SIG-M5 (cell line): ENCODE measurements around the gene TP53BP2.
"Not testable (repeated sequence)": the region's sequence is repeated elsewhere in the genome, so short reads cannot be mapped to it uniquely, and the experiment has no call there.

Experiments
- DNase-seq: peaks from one replicate; lab custom pipeline; 2025; lab: John Stamatoyannopoulos, UW

The TP53BP2 gene

GRCh38 chr1:223831755-223832636, 13.8 kb downstream of the TP53BP2 start:
- peak; percentile 89 for DNase-seq

GRCh38 chr1:223829678-223830077, 16.1 kb downstream of the TP53BP2 start:
- no peak for DNase-seq

DNA sequence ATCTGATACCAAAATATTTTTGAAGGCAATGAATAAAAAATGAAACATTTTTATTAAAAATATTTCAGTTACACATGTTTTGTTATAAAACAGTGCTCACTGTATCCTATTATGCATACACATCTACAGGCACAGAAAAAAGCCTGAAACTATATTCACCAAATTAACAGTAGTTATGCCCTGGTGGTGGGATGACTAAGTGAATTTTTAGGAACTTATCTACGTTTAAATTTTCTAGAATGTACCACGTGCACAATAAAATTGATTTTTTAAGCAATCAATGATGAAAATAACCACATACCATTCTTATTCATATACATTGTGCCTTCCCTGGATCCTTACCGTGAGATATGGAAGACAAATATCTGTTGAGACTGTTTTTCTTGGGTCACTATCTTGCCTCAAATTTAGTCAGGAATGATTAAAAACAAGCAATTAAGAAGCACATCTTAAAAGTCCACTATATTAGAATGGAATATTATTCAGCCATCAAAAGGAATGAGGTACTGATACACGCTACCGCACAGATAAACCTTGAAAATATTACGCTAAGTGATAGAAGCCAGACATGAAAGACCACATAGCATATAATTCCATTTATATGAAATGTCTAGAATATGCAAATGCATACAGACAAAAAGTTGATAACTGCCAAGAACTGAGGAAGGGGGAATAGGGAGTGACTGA, 17.4 kb downstream of the TP53BP2 start:
- DNase-seq = no peak

DNA sequence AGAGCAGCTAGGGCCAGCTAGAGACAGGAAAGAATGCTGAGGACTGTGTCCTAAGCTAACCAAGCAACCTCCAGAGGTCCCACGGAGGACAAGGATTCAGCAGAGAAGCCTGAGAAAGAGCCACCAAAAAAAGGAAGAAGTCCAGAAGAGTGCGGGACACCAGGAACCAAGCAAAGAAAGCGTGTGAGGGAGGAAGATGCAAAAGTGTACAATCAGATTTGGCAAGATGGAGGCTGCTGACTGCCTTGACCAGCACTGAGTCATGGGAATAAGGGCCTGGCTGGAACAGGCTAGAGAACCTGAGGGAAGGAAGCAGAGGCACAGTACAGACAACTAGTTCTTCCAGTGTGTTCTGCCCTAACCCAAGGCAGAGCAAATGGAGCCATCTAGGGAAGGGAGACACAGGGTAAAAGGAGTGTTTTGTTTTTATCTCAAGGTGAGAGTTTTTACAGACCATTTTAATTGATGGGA, 18.5 kb downstream of the TP53BP2 start:
- no peak for DNase-seq

GRCh38 chr1:223825767-223826748, 19.7 kb downstream of the TP53BP2 start:
- peak; percentile 91 for DNase-seq

GRCh38 chr1:223824712-223825111, 21.0 kb downstream of the TP53BP2 start:
- DNase-seq = no peak

- DNase-seq = no peak
Measured at GRCh38 chr1:223824287-223824686, 21.5 kb downstream of the TP53BP2 start.

- no peak for DNase-seq
Measured at GRCh38 chr1:223820971-223821370, 24.8 kb downstream of the TP53BP2 start.

- no peak for DNase-seq
Measured at GRCh38 chr1:223820515-223820858, 25.3 kb downstream of the TP53BP2 start.

DNA sequence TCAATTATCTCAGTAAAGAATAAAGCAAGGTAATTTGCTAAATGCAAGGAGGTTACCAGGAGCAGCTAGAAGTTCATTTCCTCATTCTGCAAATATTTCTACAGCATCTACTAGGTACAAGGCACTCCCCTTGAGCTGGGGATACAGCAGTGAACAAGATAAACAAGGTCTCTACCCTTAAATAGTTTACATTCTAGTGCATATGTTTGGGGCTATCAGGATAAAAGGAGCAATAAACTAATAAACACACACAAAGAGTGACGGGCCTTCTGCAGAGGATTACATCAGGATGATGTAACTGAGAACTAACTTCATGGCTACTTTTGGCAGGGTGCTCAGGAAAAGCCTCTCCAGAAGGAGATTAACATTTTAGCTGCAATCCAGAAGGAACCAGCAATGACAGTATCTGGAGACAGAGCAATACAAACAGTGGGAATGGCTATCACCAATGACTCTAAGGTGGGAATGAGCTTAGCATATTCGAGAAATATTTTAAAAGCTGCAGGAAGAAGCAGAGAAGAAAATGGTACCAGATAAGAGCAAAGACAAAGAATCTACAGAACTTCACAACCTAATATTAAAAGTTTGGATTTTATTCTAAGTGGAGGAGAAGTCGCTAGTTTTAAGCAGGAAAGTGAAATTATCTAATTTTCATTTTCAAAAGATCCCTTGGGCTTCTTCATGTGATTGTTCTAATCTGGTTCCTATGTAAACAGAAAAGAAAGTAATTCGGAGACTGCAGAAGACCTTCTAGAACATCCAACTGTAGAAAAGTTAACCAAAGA, 25.8 kb downstream of the TP53BP2 start:
- no peak for DNase-seq

DNA sequence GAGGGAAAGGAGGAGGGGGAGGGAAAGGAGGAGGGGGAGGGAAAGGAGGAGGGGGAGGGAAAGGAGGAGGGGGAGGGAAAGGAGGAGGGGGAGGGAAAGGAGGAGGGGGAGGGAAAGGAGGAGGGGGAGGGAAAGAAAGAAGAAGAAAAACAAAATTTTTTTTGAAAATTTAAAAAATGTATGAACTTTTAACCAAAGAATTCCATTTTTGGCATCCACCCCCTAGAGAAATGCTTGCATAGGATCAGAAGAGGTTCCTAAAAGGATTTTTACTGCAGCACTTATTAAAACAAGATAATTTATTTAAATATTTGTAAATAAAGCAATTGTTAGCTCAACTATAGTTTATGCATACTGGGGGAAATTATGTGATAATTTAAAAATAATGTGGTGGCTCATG, 28.5 kb downstream of the TP53BP2 start:
- DNase-seq = not testable (repeated sequence)

DNA sequence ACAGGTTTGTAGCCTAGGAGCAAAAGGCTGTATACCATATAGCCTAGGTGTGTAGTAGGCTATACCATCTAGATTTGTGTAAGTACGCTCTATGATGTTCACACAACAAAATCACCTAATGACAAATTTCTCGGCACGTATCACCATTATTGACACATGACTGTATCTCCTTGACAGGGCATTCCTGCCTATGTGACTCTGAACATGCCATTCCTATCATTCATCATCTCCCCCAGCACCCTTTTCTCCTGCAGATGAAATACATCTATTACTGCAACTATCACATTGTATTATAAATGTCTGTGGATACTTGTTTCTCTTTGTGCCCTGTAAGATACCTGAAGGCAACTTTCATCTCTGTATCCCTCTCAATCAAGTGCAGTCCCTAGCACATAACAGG, 29.9 kb downstream of the TP53BP2 start:
- no peak for DNase-seq

DNA sequence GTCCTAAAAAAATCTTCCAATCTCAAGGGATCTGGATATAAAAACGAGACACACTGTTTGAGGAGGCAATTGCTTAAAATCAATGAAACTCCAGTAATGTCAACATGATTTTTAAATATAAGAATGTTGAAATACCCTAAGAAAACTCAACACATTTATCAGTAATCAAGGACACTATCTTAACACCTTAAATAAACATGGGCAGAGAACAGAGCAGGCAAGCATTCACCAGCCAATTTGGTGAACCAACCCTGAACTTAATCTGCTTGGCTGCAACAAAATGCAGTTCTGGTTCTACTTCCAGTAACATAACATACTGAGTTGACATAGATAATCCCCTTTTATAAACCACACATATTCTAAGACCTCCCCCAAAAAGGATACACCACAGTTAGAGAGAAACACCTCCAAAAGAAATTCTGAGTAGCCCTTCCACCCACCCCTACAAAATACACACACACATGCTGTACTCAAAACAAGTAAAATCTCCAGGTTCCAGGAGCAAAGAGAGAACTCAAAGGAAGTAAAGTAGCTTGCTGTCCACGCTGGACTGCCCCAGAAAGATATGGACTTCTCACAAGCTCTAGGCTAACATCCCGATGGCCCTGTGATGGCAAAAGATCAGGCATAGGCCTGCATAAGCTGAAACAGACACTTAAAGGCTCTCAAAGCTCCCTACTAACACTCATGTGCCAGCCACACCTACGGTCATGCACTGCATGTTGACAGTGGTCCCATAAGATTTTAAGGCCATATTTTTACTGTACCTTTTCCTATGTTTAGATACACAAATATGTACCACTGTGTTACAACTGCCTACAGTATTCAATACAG, 30.5 kb downstream of the TP53BP2 start:
- no peak for DNase-seq

DNA sequence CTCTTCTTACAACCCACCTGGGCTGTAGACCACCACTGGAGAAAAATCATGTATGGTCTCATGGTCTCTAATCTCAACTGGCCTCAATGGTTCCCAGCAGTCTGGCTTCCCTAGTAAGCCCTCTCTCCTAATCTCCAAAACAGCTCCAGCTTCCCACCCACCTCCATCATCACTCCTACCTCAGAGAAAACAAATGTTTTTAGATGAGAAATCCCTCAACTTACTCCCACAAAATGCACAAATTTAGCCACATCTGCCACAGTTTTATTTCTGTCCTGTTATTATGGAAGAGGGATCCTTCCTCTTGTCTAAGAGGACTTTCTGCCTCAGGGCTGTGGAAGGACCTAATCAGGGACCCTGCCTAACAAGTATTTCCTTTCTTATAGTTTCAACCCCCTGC, 32.1 kb downstream of the TP53BP2 start:
- DNase-seq = no peak

- DNase-seq = no peak
Measured at GRCh38 chr1:223811634-223812101, 34.1 kb downstream of the TP53BP2 start.

- DNase-seq = no peak
Measured at GRCh38 chr1:223810586-223810985, 35.2 kb downstream of the TP53BP2 start.

GRCh38 chr1:223809905-223810304, 35.8 kb downstream of the TP53BP2 start:
- DNase-seq = not testable (repeated sequence)

DNA sequence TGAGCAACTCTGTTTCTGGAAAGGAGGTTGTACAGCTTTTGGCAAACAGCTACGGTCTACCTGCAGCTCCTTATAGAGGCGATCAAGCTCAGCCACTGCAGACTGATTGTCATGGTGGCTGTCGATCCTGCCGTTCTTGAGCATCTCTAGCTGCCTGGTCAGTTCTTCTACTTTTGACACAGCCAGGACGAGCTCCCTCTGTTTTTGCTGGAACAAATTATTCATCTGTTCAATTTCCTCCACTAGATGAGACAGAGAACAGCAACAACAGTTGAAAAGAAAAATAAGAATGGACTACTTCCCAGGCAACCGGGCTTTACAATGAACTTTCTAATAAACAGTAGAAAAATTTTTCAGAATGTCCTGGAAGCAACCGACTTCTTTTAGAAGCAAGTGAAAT, 42.5 kb downstream of the TP53BP2 start:
- DNase-seq = no peak

GRCh38 chr1:223802602-223803001, 43.1 kb downstream of the TP53BP2 start:
- DNase-seq = no peak

DNA sequence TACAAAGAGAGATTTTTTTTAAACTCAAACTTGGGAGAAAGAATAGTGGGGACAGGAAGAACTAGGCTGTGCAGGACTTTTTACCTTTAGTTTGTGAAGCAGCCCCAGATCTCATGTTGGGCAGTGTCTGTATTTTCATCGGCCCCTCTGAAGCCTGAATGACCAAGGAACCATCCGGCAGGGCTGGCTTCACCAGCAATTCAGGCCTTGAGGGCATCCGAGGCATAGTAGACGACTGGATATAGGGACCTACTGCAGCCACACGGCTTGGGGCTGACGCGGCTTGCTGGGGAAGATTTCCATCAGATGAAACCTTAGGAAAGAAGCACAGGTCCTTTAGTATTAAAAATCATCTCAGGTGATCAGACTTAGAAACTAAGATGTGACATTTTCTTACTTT, 43.7 kb downstream of the TP53BP2 start:
- DNase-seq = no peak
